Fibroblast of lung (primary cell): ENCODE data around the gene L3MBTL4. TPM values are rescaled to one million over a fixed set of nuclear protein-coding genes. Genes with fewer than 3 reads are reported as not detected.
"Not testable (repeated sequence)": the region's sequence is repeated elsewhere in the genome, so short reads cannot be mapped to it uniquely, and the experiment has no call there.

Source experiments
- DNase-seq, 2 donors: peaks; one replicate each; pipeline versions ENCODE4 v3.0.0 to v3.0.0-alpha.2; 2010; ENCODE audit warnings: low read depth in 2 of 2
- H2AFZ ChIP-seq: 2 replicates; pipeline ENCODE4 v1.5.1; 2012; ENCODE audit warnings: low read length, control low read depth, inconsistent platforms
- H3K27ac ChIP-seq: 2 replicates; pipeline ENCODE4 v1.5.1; 2011; ENCODE audit warnings: low read length, control low read depth; ENCODE audit not compliant: insufficient read depth
- H3K27me3 ChIP-seq: 2 replicates; pipeline ENCODE4 v1.5.1; 2011; ENCODE audit warnings: mild to moderate bottlenecking, low read length; ENCODE audit not compliant: control insufficient read depth, insufficient read depth
- H3K36me3 ChIP-seq: 2 replicates; pipeline ENCODE4 v1.5.1; 2011; ENCODE audit warnings: low read length; ENCODE audit not compliant: control insufficient read depth, insufficient read depth
- H3K4me1 ChIP-seq: 2 replicates; pipeline ENCODE4 v1.5.1; 2011; ENCODE audit warnings: low read length; ENCODE audit not compliant: control insufficient read depth, insufficient read depth; ENCODE audit errors: extremely low read depth
- H3K4me2 ChIP-seq: 2 replicates; pipeline ENCODE4 v1.5.1; 2011; ENCODE audit warnings: low read length, control low read depth; ENCODE audit not compliant: insufficient read depth; ENCODE audit errors: extremely low read depth
- H3K4me3 ChIP-seq, 4 experiments: fragments of 200-600 bp in 1 of 4; sonication (generic) in 1 of 4; replicated peaks in 1 of 4; 2 replicates each; pipeline ENCODE4 v1.5.1; 2011 to 2016; ENCODE audit warnings: low read length in 4 of 4, low read depth in 3 of 4, mild to moderate bottlenecking in 3 of 4, control low read depth in 2 of 4, inconsistent platforms in 1 of 4, mixed read lengths in 1 of 4; ENCODE audit not compliant: insufficient read depth in 1 of 4; ENCODE audit errors: control extremely low read depth in 1 of 4
- H3K79me2 ChIP-seq: 2 replicates; pipeline ENCODE4 v1.5.1; 2012; ENCODE audit warnings: mild to moderate bottlenecking, low read length, inconsistent platforms; ENCODE audit not compliant: control insufficient read depth, insufficient read depth
- H3K9ac ChIP-seq: 2 replicates; pipeline ENCODE4 v1.5.1; 2011; ENCODE audit warnings: mild to moderate bottlenecking, low read length, control low read depth; ENCODE audit not compliant: insufficient read depth
- H3K9me3 ChIP-seq: 2 replicates; pipeline ENCODE4 v1.5.1; 2012; ENCODE audit warnings: low read depth, low read length; ENCODE audit not compliant: control insufficient read depth, insufficient read depth
- H4K20me1 ChIP-seq: 2 replicates; pipeline ENCODE4 v1.5.1; 2011; ENCODE audit warnings: low read length; ENCODE audit not compliant: control insufficient read depth, insufficient read depth; ENCODE audit errors: extremely low read depth
- EZH2 ChIP-seq: IDR thresholded peaks from 2 replicates; pipeline ENCODE4 v1.5.1; 2012; ENCODE audit warnings: low read length, control low read depth, mild to moderate bottlenecking; ENCODE audit errors: missing control alignments
- polyA plus RNA-seq, 2 donors: library from polyadenylated mRNA; depleted of rRNA in 1 of 2; stranded (reverse) in 1 of 2; unstranded in 1 of 2; fragments of >200 nt; gene quantifications; 2 replicates each; pipeline ENCODE4 v1.2.1, GENCODE V29; 2011 to 2012; ENCODE audit warnings: missing spikeins in 1 of 2
- total RNA-seq: library from RNA; depleted of rRNA; stranded (reverse); fragments of >200 nt; gene quantifications from 2 replicates; pipeline ENCODE4 v1.2.1, GENCODE V29; 2014
- TF ChIP-seq, protein P1 (sequence below), 2 donors: IDR thresholded peaks in 1 of 2; conservative IDR thresholded peaks in 1 of 2; 1 replicate in 1 of 2; 2 replicates in 1 of 2; pipeline ENCODE4 v1.5.1; 2011 to 2012; ENCODE audit warnings: low read length in 2 of 2, control low read depth in 1 of 2, inconsistent platforms in 1 of 2, low read depth in 1 of 2, mild to moderate bottlenecking in 1 of 2

L3MBTL4 gene
- total and polyA plus RNA-seq, 2 donors (not counting 1 experiment from before 2014, with no cell fraction given) = 0.06 to 0.33 TPM

DNA sequence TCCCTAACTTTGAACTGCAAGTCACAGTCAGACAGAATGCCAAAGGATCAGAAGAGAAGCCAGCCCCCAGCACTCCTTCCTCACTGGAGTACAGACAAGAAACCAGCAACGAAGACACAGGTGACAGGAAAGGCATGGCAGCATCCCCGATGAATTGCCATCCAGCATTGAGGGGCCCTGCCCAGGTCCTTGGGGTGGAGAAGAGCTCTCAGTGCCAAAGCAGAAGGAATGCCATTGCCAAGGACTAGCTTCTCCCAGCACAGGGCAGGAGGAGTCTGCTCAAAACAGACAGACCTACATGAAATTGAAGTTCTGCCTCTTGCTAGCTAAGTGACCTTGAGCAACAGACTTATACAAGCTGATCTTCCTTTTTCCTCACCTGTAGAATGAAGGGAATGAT lies 220.1 kb downstream of the L3MBTL4 start:
- no peak for TF ChIP-seq EZH2
- TF ChIP-seq, protein P1, sequence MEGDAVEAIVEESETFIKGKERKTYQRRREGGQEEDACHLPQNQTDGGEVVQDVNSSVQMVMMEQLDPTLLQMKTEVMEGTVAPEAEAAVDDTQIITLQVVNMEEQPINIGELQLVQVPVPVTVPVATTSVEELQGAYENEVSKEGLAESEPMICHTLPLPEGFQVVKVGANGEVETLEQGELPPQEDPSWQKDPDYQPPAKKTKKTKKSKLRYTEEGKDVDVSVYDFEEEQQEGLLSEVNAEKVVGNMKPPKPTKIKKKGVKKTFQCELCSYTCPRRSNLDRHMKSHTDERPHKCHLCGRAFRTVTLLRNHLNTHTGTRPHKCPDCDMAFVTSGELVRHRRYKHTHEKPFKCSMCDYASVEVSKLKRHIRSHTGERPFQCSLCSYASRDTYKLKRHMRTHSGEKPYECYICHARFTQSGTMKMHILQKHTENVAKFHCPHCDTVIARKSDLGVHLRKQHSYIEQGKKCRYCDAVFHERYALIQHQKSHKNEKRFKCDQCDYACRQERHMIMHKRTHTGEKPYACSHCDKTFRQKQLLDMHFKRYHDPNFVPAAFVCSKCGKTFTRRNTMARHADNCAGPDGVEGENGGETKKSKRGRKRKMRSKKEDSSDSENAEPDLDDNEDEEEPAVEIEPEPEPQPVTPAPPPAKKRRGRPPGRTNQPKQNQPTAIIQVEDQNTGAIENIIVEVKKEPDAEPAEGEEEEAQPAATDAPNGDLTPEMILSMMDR (conservative IDR thresholded peaks at IDR 0.05 in 1 of 2, IDR thresholded peaks at IDR 0.05 in 1 of 2; ENCODE audit: low read depth in 1 of 2, low read length in 2 of 2) = no peak
- Histone ChIP-seq H3K4me1 (no peaks in the 10 kb centered on the region), H4K20me1 (no peaks in the 10 kb centered on the region), H2AFZ (no peak overlapping the region), H3K27me3 (no peaks in the 10 kb centered on the region), H3K27ac (no peak overlapping the region), H3K79me2 (no peaks in the 10 kb centered on the region), H3K4me3 (no peak overlapping the region), H3K9ac (no peak overlapping the region), H3K36me3 (no peaks in the 10 kb centered on the region), H3K4me2 (no peak overlapping the region), H3K9me3 (no peaks in the 10 kb centered on the region)
- no peak for DNase-seq

DNA sequence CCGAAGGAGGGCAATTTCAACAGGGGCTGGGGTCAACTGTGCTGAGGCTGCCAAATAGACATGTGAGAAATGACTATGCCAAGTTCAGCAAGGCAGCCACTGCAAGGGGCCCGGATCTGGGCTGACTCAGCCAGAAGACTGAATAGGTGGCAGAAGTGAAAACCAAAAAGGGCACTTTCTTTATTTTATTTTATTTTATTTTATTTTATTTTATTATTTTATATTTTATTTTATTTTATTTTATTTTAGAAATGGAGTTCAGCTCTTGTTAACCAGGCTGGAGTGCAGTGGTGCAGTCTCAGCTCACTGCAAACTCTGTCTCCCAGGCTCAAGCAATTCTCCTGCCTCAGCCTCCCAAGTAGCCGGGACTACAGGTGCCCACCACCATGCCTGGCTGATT lies 228.9 kb downstream of the L3MBTL4 start:
- not testable (repeated sequence) for H2AFZ ChIP-seq, DNase-seq, H3K4me1 ChIP-seq, H3K27ac ChIP-seq, H3K36me3 ChIP-seq, H3K79me2 ChIP-seq, H3K4me2 ChIP-seq, H3K9me3 ChIP-seq, H4K20me1 ChIP-seq, H3K27me3 ChIP-seq, H3K9ac ChIP-seq, H3K4me3 ChIP-seq

DNA sequence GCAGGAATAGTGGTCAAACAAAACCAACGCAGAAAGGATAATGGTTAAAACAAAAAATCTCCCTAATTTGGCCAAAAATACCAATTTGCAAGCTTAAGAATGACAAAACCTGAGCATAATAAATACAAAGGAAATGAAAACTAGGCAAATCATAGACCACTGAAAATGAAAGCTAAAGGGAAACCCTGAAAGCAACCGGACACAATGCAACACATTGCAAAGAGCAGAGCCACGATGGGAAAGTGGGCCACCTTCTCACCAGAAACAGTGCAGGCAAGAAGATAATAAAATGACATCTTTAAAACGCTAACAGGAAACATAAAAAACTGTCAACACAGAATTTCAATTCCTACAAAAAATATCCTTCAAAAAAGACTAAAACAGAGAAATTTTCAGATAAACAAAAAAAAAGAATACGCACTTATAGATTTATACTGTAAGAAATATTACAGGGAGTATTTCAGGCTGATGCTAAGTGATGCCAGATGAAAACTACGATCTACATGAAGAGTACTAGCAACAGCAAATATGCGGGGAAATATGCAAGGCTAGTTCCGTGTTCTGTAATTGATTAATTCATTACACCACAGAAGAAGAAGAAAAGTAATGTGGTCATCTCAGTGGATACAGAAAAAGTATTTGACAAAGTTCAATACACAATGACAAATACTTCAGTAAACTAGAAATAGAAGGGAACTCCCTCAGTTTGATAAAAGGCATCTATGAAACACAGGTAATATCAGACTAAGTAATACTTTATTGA lies 239.5 kb downstream of the L3MBTL4 start:
- H2AFZ ChIP-seq = no peak overlapping the region
- no peak overlapping the region for H3K4me2 ChIP-seq
- no peaks in the 10 kb centered on the region for H4K20me1 ChIP-seq
- TF ChIP-seq, protein P1 (conservative IDR thresholded peaks at IDR 0.05 in 1 of 2, IDR thresholded peaks at IDR 0.05 in 1 of 2; ENCODE audit: low read depth in 1 of 2, low read length in 2 of 2) = no peak
- no peak for TF ChIP-seq EZH2
- no peaks in the 10 kb centered on the region for H3K36me3 ChIP-seq
- no peak overlapping the region for H3K27ac ChIP-seq
- no peak for DNase-seq
- no peaks in the 10 kb centered on the region for H3K9me3 ChIP-seq
- H3K4me3 ChIP-seq = no peak overlapping the region
- no peaks in the 10 kb centered on the region for H3K27me3 ChIP-seq
- H3K4me1 ChIP-seq = no peaks in the 10 kb centered on the region
- no peaks in the 10 kb centered on the region for H3K79me2 ChIP-seq
- H3K9ac ChIP-seq = no peak overlapping the region
